Epithelial cell of prostate (primary cell): ENCODE data around the gene PIK3CG.
"Not testable (repeated sequence)": the region's sequence is repeated elsewhere in the genome, so short reads cannot be mapped to it uniquely, and the experiment has no call there.

ENCODE experiments used
- DNase-seq: peaks from one replicate; pipeline ENCODE4 v3.0.0-alpha.2; 2011; ENCODE audit warnings: low read depth, low spot score
- H3K27ac ChIP-seq: fragments of 450-650 bp; 2 replicates; pipeline ENCODE4 v1.5.1; 2017; ENCODE audit warnings: mild to moderate bottlenecking

Gene PIK3CG

GRCh38 chr7:106927536-106927935, 62.5 kb downstream of the PIK3CG start:
- H3K27ac ChIP-seq, result no peak overlapping the region
- DNase-seq, result no peak

GRCh38 chr7:106929616-106930015, 64.5 kb downstream of the PIK3CG start:
- not testable (repeated sequence) for DNase-seq, H3K27ac ChIP-seq

- no peak for DNase-seq
- no peak overlapping the region for H3K27ac ChIP-seq
These were observed 71.2 kb downstream of the PIK3CG start for GRCh38 chr7:106936236-106936635.

- not testable (repeated sequence) for DNase-seq, H3K27ac ChIP-seq
These were observed 73.0 kb downstream of the PIK3CG start for GRCh38 chr7:106938122-106938521.

DNA sequence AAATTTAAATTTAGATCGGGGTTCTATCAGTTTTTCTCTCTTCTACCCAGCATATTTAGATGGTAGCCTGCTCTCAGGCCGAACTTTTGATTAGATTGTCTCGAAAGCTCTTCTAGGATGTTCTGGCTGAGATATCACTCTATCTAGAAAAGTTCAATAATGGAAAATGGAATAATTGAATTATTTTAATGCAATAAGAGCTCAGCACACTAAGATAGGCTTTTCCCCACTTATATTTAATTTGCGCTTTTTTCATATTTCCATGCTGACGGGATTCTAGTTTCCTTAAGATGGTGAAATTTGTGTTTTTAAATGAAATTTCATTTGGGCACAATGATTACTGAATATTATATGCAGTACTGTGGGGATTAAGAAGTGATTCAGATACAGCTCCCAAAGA, 73.7 kb downstream of the PIK3CG start:
- no peak overlapping the region for H3K27ac ChIP-seq
- DNase-seq, result no peak

- no peak overlapping the region for H3K27ac ChIP-seq
- DNase-seq, result no peak
These were observed 79.1 kb downstream of the PIK3CG start for GRCh38 chr7:106944035-106944665.

DNA sequence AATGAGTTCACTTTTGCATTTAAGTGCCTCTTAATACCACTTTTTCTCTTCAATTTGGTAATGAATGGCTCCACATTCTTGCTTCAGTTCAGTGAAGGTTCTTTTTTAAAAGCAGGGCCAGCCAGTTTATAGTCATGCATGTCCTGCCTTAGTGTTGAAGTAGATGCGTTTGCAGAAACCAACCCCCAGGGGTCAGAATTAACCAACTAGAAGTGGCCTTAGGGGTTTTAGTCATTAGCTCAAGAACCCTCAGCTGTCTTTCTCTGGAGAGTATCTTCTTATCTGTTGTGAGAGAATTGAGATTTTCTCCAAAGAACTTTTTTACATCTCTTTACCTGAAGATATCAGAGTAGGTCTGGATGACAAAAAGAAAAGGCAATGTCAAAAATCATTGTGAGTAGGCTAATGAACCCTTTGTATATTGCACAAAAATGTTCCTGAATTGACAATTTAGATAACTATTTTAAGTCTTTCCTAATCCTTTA, 82.2 kb downstream of the PIK3CG start:
- no peak overlapping the region for H3K27ac ChIP-seq
- DNase-seq, result no peak

- H3K27ac ChIP-seq, result no peak overlapping the region
- DNase-seq, result no peak
These were observed 87.0 kb downstream of the PIK3CG start for GRCh38 chr7:106952001-106952657.

- no peak overlapping the region for H3K27ac ChIP-seq
- no peak for DNase-seq
These were observed 87.7 kb downstream of the PIK3CG start for GRCh38 chr7:106952658-106953231.

DNA sequence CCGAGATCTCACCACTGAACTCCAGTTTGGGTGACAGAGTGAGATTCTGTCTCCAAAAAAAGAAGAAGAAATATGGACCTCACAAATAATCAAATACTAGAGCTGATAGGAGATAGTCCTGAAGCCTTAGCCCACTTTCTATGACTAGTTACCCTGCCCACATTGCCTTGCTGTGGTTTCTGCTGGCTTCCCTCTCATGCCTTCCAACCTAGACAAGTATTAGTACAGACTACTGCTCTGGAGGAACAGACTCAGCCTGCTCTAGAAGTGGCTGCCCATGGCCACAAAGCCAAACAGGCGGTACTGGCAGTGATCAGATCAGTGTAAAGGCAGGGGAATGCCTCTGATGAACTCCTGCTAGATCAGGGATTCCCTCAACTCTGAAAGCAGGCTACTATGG, 89.8 kb downstream of the PIK3CG start:
- no peak overlapping the region for H3K27ac ChIP-seq
- no peak for DNase-seq

- H3K27ac ChIP-seq, DNase-seq: not testable (repeated sequence)
These were observed 90.8 kb downstream of the PIK3CG start for GRCh38 chr7:106955857-106956256.
